ENCODE results near the gene VPS52.

Gene VPS52

DNA sequence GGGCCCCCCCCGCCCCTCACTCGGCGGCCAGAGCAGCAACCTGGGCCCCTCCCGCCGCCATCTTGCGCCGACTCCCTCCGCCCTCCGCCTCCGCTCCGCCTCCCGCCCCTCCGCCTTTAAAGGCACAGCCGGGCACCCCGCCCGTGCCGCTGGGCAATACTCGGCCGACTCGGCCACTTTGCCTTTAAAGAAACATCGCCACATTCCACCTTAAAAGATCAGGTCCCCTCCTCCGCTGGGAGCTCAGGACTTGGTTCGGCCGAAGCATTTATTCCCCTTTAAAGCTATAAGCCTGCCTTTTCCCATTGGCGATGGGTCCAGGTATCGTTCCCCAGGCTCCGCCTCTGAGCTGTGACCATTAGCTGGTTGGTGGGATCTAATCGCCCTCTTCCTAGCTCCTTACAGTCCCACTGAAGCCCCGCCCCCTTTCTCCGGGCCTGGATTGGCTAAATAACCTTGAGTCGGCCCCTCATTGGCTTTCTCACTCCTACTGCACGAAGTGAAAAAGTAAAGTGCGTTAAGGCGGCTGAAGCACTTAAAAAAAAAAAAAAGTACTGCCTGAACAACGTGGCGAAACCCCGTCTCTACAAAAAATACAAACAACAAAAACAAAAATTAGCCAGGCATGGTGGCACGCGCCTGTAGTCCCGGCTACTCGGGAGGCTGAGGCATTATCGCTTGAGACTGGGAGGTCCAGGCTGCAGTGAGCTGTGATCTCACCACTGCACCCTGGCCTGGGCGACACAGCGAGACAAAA, 46.2 kb upstream of the VPS52 start, which contains the start of gene ZBTB22 (continued):
- TF ChIP-seq, protein P1, sequence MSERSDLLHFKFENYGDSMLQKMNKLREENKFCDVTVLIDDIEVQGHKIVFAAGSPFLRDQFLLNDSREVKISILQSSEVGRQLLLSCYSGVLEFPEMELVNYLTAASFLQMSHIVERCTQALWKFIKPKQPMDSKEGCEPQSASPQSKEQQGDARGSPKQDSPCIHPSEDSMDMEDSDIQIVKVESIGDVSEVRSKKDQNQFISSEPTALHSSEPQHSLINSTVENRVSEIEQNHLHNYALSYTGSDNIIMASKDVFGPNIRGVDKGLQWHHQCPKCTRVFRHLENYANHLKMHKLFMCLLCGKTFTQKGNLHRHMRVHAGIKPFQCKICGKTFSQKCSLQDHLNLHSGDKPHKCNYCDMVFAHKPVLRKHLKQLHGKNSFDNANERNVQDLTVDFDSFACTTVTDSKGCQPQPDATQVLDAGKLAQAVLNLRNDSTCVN (tag by site-specific recombination; optimal IDR thresholded peaks at IDR 0.05) = peak; percentile 28
- TF ChIP-seq, protein P2, sequence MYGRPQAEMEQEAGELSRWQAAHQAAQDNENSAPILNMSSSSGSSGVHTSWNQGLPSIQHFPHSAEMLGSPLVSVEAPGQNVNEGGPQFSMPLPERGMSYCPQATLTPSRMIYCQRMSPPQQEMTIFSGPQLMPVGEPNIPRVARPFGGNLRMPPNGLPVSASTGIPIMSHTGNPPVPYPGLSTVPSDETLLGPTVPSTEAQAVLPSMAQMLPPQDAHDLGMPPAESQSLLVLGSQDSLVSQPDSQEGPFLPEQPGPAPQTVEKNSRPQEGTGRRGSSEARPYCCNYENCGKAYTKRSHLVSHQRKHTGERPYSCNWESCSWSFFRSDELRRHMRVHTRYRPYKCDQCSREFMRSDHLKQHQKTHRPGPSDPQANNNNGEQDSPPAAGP (tag by site-specific recombination; IDR thresholded peaks at IDR 0.05) = peak; percentile 43
- TF ChIP-seq ZNF654 (tag by site-specific recombination; IDR thresholded peaks at IDR 0.05; ENCODE audit: low read depth) = no peak
- no peak for TF ChIP-seq ZNF623 (tag by site-specific recombination; IDR thresholded peaks at IDR 0.05)
- TF ChIP-seq ZBTB8A (tag by site-specific recombination; IDR thresholded peaks at IDR 0.05) = peak; percentile 98
- 0 out of 2 replicates have a peak, but pooled peaks have one; percentile 22 for TF ChIP-seq GLIS2 (tag by site-specific recombination; IDR thresholded peaks at IDR 0.05)
- peak; percentile 92 for TF ChIP-seq SP3 (tag by site-specific recombination; IDR thresholded peaks at IDR 0.05)
- TF ChIP-seq, protein P3, sequence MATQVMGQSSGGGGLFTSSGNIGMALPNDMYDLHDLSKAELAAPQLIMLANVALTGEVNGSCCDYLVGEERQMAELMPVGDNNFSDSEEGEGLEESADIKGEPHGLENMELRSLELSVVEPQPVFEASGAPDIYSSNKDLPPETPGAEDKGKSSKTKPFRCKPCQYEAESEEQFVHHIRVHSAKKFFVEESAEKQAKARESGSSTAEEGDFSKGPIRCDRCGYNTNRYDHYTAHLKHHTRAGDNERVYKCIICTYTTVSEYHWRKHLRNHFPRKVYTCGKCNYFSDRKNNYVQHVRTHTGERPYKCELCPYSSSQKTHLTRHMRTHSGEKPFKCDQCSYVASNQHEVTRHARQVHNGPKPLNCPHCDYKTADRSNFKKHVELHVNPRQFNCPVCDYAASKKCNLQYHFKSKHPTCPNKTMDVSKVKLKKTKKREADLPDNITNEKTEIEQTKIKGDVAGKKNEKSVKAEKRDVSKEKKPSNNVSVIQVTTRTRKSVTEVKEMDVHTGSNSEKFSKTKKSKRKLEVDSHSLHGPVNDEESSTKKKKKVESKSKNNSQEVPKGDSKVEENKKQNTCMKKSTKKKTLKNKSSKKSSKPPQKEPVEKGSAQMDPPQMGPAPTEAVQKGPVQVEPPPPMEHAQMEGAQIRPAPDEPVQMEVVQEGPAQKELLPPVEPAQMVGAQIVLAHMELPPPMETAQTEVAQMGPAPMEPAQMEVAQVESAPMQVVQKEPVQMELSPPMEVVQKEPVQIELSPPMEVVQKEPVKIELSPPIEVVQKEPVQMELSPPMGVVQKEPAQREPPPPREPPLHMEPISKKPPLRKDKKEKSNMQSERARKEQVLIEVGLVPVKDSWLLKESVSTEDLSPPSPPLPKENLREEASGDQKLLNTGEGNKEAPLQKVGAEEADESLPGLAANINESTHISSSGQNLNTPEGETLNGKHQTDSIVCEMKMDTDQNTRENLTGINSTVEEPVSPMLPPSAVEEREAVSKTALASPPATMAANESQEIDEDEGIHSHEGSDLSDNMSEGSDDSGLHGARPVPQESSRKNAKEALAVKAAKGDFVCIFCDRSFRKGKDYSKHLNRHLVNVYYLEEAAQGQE (tag by site-specific recombination; IDR thresholded peaks at IDR 0.05) = 0 out of 2 replicates have a peak, but pooled peaks have one; percentile 35
- TF ChIP-seq MYNN (tag by site-specific recombination; IDR thresholded peaks at IDR 0.05; ENCODE audit: borderline replicate concordance) = no peak
- no peak for TF ChIP-seq ZNF571 (tag by site-specific recombination; IDR thresholded peaks at IDR 0.05)
- no peak for TF ChIP-seq HOXC10 (CRISPR knock-in tag; IDR thresholded peaks at IDR 0.05)
- TF ChIP-seq SCRT1 (tag by site-specific recombination; IDR thresholded peaks at IDR 0.05; ENCODE audit: borderline replicate concordance) = no peak
- TF ChIP-seq ZBTB17 (tag by site-specific recombination; IDR thresholded peaks at IDR 0.05) = peak; percentile 93
- TF ChIP-seq, protein P4, sequence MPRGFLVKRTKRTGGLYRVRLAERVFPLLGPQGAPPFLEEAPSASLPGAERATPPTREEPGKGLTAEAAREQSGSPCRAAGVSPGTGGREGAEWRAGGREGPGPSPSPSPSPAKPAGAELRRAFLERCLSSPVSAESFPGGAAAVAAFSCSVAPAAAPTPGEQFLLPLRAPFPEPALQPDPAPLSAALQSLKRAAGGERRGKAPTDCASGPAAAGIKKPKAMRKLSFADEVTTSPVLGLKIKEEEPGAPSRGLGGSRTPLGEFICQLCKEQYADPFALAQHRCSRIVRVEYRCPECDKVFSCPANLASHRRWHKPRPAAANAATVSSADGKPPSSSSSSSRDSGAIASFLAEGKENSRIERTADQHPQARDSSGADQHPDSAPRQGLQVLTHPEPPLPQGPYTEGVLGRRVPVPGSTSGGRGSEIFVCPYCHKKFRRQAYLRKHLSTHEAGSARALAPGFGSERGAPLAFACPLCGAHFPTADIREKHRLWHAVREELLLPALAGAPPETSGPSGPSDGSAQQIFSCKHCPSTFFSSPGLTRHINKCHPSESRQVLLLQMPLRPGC (tag by site-specific recombination; IDR thresholded peaks at IDR 0.05) = peak; percentile 27; the same call in 1 of the 2 replicates
- 0 out of 2 replicates have a peak, but pooled peaks have one; percentile 39 for TF ChIP-seq ZNF600 (tag by site-specific recombination; IDR thresholded peaks at IDR 0.05)
- TF ChIP-seq ZBTB20 (tag by site-specific recombination; IDR thresholded peaks at IDR 0.05) = peak; percentile 26; the same call in 1 of the 2 replicates
- no peak for TF ChIP-seq MEIS1 (CRISPR knock-in tag; IDR thresholded peaks at IDR 0.05; ENCODE audit: borderline replicate concordance)
- TF ChIP-seq ZNF248 (tag by site-specific recombination; IDR thresholded peaks at IDR 0.05) = no peak
- TF ChIP-seq, protein P5, sequence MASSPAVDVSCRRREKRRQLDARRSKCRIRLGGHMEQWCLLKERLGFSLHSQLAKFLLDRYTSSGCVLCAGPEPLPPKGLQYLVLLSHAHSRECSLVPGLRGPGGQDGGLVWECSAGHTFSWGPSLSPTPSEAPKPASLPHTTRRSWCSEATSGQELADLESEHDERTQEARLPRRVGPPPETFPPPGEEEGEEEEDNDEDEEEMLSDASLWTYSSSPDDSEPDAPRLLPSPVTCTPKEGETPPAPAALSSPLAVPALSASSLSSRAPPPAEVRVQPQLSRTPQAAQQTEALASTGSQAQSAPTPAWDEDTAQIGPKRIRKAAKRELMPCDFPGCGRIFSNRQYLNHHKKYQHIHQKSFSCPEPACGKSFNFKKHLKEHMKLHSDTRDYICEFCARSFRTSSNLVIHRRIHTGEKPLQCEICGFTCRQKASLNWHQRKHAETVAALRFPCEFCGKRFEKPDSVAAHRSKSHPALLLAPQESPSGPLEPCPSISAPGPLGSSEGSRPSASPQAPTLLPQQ (tag by site-specific recombination; IDR thresholded peaks at IDR 0.05) = peak; percentile 99
- 0 out of 2 replicates have a peak, but pooled peaks have one; percentile 41 for TF ChIP-seq ZNF664 (tag by site-specific recombination; IDR thresholded peaks at IDR 0.05)
- peak; percentile 56; the same call in 1 of the 2 replicates for TF ChIP-seq SP7 (tag by site-specific recombination; IDR thresholded peaks at IDR 0.05)
- TF ChIP-seq, protein P6, sequence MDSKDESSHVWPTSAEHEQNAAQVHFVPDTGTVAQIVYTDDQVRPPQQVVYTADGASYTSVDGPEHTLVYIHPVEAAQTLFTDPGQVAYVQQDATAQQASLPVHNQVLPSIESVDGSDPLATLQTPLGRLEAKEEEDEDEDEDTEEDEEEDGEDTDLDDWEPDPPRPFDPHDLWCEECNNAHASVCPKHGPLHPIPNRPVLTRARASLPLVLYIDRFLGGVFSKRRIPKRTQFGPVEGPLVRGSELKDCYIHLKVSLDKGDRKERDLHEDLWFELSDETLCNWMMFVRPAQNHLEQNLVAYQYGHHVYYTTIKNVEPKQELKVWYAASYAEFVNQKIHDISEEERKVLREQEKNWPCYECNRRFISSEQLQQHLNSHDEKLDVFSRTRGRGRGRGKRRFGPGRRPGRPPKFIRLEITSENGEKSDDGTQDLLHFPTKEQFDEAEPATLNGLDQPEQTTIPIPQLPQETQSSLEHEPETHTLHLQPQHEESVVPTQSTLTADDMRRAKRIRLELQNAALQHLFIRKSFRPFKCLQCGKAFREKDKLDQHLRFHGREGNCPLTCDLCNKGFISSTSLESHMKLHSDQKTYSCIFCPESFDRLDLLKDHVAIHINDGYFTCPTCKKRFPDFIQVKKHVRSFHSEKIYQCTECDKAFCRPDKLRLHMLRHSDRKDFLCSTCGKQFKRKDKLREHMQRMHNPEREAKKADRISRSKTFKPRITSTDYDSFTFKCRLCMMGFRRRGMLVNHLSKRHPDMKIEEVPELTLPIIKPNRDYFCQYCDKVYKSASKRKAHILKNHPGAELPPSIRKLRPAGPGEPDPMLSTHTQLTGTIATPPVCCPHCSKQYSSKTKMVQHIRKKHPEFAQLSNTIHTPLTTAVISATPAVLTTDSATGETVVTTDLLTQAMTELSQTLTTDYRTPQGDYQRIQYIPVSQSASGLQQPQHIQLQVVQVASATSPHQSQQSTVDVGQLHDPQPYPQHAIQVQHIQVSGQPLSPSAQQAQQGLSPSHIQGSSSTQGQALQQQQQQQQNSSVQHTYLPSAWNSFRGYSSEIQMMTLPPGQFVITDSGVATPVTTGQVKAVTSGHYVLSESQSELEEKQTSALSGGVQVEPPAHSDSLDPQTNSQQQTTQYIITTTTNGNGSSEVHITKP (tag by site-specific recombination; IDR thresholded peaks at IDR 0.05) = peak; percentile 95
- TF ChIP-seq KLF10 (tag by site-specific recombination; IDR thresholded peaks at IDR 0.05) = peak; percentile 78
- peak; percentile 46; the same call in 1 of the 2 replicates for TF ChIP-seq KLF7 (tag by site-specific recombination; IDR thresholded peaks at IDR 0.05; ENCODE audit: borderline replicate concordance)
- TF ChIP-seq ZFHX2 (tag by site-specific recombination; conservative IDR thresholded peaks at IDR 0.05) = peak; percentile 83
- peak; percentile 69 for TF ChIP-seq EGR2 (tag by site-specific recombination; IDR thresholded peaks at IDR 0.05; ENCODE audit: low read depth)
- peak; percentile 97 for TF ChIP-seq ZFP69B (tag by site-specific recombination; IDR thresholded peaks at IDR 0.05)
